A673 (cell line): ENCODE data around the gene GPR137C. TPM values are rescaled to one million over a fixed set of nuclear protein-coding genes. Genes with fewer than 3 reads are reported as not detected.

Experiments
- BruUV-seq: library from RNA; stranded (reverse); fragments of 400-500 nt; replicated peaks from 2 replicates; lab custom pipeline; 2021; lab: Mats Ljungman, UMichigan
- CTCF ChIA-PET: fragments of 300-600 bp; sonication (Branson Sonifier 250); formaldehyde crosslinking; loops from one replicate; lab custom pipeline; 2022; ENCODE audit warnings: antibody characterized with exemption; lab: Charles Lee
- POLR2A ChIA-PET: fragments of 300-600 bp; sonication (Branson Sonifier 250); formaldehyde crosslinking; loops from one replicate; lab custom pipeline; 2022; ENCODE audit warnings: antibody characterized with exemption; ENCODE audit not compliant: low non-redundant PET; lab: Charles Lee
- DNase-seq: peaks from one replicate; pipeline ENCODE4 v3.0.0-alpha.2; 2015; ENCODE audit warnings: low spot score
- H3K27ac ChIP-seq: fragments of 200-600 bp; sonication (generic); 2 replicates; pipeline ENCODE4 v1.5.1; 2016; ENCODE audit warnings: mixed run types, low read depth, mild to moderate bottlenecking, mixed read lengths, antibody characterized with exemption, low read length; ENCODE audit not compliant: poor library complexity, severe bottlenecking
- H3K27me3 ChIP-seq: fragments of 200-600 bp; sonication (generic); replicated peaks from 2 replicates; pipeline ENCODE4 v1.6.1; 2017; ENCODE audit warnings: mixed run types, low read depth, mild to moderate bottlenecking, mixed read lengths, antibody characterized with exemption, low read length; ENCODE audit not compliant: insufficient read depth, poor library complexity
- H3K36me3 ChIP-seq: fragments of 200-600 bp; sonication (generic); 2 replicates; pipeline ENCODE4 v1.6.1; 2016; ENCODE audit warnings: mixed run types, mild to moderate bottlenecking, mixed read lengths, antibody characterized with exemption, low read length; ENCODE audit not compliant: insufficient read depth, poor library complexity, severe bottlenecking
- H3K4me1 ChIP-seq: fragments of 200-600 bp; sonication (generic); 2 replicates; pipeline ENCODE4 v1.6.1; 2017; ENCODE audit warnings: mixed run types, mild to moderate bottlenecking, mixed read lengths, antibody characterized with exemption, low read length; ENCODE audit not compliant: insufficient read depth, poor library complexity, severe bottlenecking
- H3K4me3 ChIP-seq: fragments of 200-600 bp; sonication (generic); 2 replicates; pipeline ENCODE4 v1.5.1; 2016; ENCODE audit warnings: low read depth, mixed run types, mild to moderate bottlenecking, mixed read lengths, low read length; ENCODE audit not compliant: poor library complexity, severe bottlenecking
- H3K9me3 ChIP-seq: fragments of 200-600 bp; sonication (generic); 2 replicates; pipeline ENCODE4 v1.6.1; 2016; ENCODE audit warnings: mixed run types, low read depth, mild to moderate bottlenecking, mixed read lengths, antibody characterized with exemption, low read length; ENCODE audit not compliant: poor library complexity, severe bottlenecking
- CTCF ChIP-seq: fragments of 300-800, 200-600 bp; sonication (generic); conservative IDR thresholded peaks from 2 replicates; pipeline ENCODE4 v1.5.1; 2017; ENCODE audit warnings: low read depth, mild to moderate bottlenecking, antibody characterized with exemption, low read length, moderate library complexity, mixed read lengths
- EZH2 ChIP-seq: fragments of 200-600 bp; sonication (generic); IDR thresholded peaks from 2 replicates; pipeline ENCODE4 v1.6.1; 2017; ENCODE audit warnings: borderline replicate concordance, low read depth, mild to moderate bottlenecking, mixed read lengths, antibody characterized with exemption, low read length; ENCODE audit not compliant: poor library complexity, severe bottlenecking
- intact Hi-C: fragments of 100-400 bp; cut with micrococcal nuclease; formaldehyde crosslinking; loops from one replicate; pipeline ENCODE4 v1.10.0; 2022; ENCODE audit not compliant: unreplicated experiment
- total RNA-seq: library from RNA; stranded (reverse); gene quantifications from 2 replicates; pipeline ENCODE4 v1.2.3, GENCODE V29; 2021

Gene GPR137C
- total RNA-seq, 1 experiment from 2014 or later = 2.8 TPM

- H3K9me3 ChIP-seq = no peaks in the 10 kb centered on the region
- ChIA-PET CTCF (no interaction called here), POLR2A (interaction anchor here (1.0 kb wide), 1 partner anchor 76 kb away, joined by 4 read pairs; no protein-coding TSS in a partner anchor)
- DNase-seq = no peak
- H3K36me3 ChIP-seq = no peaks in the 10 kb centered on the region
- TF ChIP-seq EZH2 (no peak), CTCF (no peak)
- H3K4me3 ChIP-seq = no peak overlapping the region
- BruUV-seq = no TSS peak
- peaks cover under 1% of the 10 kb centered on the region for H3K4me1 ChIP-seq
- H3K27ac ChIP-seq = no peak overlapping the region
- H3K27me3 ChIP-seq = no peaks in the 10 kb centered on the region
- intact Hi-C loops = no loop called here
These were observed 6.9 kb upstream of the GPR137C start for GRCh38 chr14:52545584-52546317.

GRCh38 chr14:52546318-52546670, 6.3 kb upstream of the GPR137C start:
- Histone ChIP-seq H3K36me3 (no peaks in the 10 kb centered on the region), H3K4me1 (peaks cover 6% of the 10 kb centered on the region), H3K27me3 (no peaks in the 10 kb centered on the region), H3K4me3 (no peak overlapping the region), H3K27ac (no peak overlapping the region), H3K9me3 (no peaks in the 10 kb centered on the region)
- no TSS peak for BruUV-seq
- CTCF ChIA-PET = no interaction called here
- POLR2A ChIA-PET = interaction anchor here (1.0 kb wide), 1 partner anchor 77 kb away, joined by 4 read pairs; no protein-coding TSS in a partner anchor
- DNase-seq = no peak
- TF ChIP-seq CTCF = no peak
- no peak for TF ChIP-seq EZH2
- intact Hi-C loops = no loop called here

- Histone ChIP-seq H3K27ac (no peak overlapping the region), H3K4me3 (no peak overlapping the region), H3K36me3 (no peaks in the 10 kb centered on the region), H3K4me1 (peaks cover 9% of the 10 kb centered on the region), H3K9me3 (no peaks in the 10 kb centered on the region), H3K27me3 (no peaks in the 10 kb centered on the region)
- TF ChIP-seq CTCF (no peak), EZH2 (no peak)
- ChIA-PET POLR2A (interaction anchor here (1.0 kb wide), 1 partner anchor 77 kb away, joined by 4 read pairs; no protein-coding TSS in a partner anchor), CTCF (no interaction called here)
- intact Hi-C loops = no loop called here
- BruUV-seq = no TSS peak
- DNase-seq = no peak
These were observed 5.6 kb upstream of the GPR137C start for GRCh38 chr14:52547027-52547426.
